GM13976 (cell line): ENCODE measurements around the gene TSHZ2.
"Not testable (repeated sequence)": the region's sequence is repeated elsewhere in the genome, so short reads cannot be mapped to it uniquely, and the experiment has no call there.

ENCODE experiments used
- DNase-seq: peaks from one replicate; pipeline ENCODE4 v3.0.0; 2012; ENCODE audit warnings: low spot score
- in situ Hi-C: fragments of 300-500 bp; cut with MboI; formaldehyde crosslinking; loops from one replicate; pipeline ENCODE4 v1.12.0; 2022; ENCODE audit warnings: low sequenced_read_pairs, mixed read lengths, inconsistent platforms; ENCODE audit not compliant: unreplicated experiment
- TF ChIP-seq, protein P1 (sequence below): IDR thresholded peaks from 2 replicates; pipeline ENCODE4 v1.5.1; 2012; ENCODE audit warnings: borderline replicate concordance, mild to moderate bottlenecking; ENCODE audit not compliant: insufficient read depth; ENCODE audit errors: extremely low read depth, missing control alignments, control extremely low read depth

Gene TSHZ2

DNA sequence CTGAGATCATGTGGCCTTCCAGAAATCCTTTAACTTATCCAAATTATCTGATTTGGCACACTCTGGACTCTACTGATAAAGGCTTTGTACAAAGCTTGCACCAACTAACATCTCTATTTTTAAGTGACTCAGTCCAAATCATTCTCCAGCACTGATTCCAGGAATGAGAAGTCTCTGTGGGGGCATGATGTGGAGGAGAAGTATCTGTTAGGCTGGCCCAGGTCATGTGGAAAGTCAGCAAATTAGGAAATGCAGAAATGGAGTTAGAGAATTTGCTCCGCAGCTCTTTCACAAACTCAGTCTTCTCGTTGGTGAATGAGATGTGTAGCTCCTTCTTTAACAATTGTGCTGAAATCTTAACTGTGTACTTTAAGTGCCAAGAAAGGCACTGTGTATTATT lies 455.8 kb downstream of the TSHZ2 start:
- no peak for DNase-seq
- in situ Hi-C loops = no loop called here
- TF ChIP-seq, protein P1, sequence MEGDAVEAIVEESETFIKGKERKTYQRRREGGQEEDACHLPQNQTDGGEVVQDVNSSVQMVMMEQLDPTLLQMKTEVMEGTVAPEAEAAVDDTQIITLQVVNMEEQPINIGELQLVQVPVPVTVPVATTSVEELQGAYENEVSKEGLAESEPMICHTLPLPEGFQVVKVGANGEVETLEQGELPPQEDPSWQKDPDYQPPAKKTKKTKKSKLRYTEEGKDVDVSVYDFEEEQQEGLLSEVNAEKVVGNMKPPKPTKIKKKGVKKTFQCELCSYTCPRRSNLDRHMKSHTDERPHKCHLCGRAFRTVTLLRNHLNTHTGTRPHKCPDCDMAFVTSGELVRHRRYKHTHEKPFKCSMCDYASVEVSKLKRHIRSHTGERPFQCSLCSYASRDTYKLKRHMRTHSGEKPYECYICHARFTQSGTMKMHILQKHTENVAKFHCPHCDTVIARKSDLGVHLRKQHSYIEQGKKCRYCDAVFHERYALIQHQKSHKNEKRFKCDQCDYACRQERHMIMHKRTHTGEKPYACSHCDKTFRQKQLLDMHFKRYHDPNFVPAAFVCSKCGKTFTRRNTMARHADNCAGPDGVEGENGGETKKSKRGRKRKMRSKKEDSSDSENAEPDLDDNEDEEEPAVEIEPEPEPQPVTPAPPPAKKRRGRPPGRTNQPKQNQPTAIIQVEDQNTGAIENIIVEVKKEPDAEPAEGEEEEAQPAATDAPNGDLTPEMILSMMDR = no peak

DNA sequence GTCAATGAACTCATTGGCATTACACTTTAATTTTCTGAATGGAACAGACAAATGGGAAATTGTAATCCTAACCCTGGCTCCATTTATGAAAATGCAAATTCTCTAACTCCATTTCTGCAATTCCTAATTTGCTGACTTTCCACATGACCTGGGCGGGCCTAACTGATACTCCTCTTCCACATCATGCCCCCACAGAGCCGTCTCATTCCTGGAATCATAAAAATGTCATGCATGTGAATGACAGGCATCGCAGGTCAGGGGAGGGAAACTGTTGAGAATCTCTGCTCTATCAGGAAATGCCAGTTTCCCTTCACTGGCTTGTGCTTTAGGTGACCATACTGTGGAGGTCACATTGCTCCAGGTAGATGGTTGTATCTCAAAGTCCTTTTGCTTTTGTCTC lies 456.4 kb downstream of the TSHZ2 start:
- in situ Hi-C loops = no loop called here
- no peak for DNase-seq
- TF ChIP-seq, protein P1 = no peak

DNA sequence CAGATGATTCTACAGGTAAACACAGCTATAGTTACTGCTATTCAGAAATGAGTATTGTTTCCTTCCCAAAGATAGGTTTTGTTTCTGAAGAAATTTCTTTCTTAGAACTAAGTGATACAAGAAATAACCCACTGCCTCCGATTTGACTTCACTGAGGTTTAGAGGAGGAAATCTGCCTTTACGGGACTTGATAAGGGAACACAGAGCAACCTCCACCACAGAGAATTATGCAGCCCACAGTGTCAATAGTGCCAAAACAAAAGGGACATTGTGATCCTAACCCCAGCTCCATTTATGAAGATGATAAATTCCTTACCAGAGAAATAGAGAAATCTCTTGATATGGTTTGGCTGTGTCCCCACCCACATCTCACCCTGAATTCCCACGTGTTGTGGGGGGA lies 456.8 kb downstream of the TSHZ2 start:
- no peak for DNase-seq
- in situ Hi-C loops = no loop called here
- TF ChIP-seq, protein P1 = no peak

DNA sequence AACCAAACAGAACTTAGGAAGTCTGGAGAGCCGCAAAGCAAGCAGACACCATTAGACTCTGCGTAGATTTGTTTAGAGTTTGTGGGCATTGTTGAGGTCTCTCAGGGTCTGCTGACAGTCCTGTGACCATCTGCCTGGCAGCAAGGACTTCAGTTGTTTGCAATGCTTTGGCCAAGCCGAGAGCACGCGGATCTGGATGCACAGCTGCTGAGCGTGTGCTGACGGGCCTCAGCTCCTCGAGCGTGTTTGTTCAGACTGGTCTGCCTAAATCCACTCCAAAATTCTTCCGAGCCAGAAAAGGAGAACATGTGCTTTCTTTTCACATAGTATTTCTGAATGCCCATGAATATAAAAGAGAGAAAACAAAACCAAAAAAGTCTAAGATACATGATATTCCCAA lies 462.5 kb downstream of the TSHZ2 start:
- TF ChIP-seq, protein P1 = no peak
- DNase-seq = no peak
- in situ Hi-C loops = no loop called here

DNA sequence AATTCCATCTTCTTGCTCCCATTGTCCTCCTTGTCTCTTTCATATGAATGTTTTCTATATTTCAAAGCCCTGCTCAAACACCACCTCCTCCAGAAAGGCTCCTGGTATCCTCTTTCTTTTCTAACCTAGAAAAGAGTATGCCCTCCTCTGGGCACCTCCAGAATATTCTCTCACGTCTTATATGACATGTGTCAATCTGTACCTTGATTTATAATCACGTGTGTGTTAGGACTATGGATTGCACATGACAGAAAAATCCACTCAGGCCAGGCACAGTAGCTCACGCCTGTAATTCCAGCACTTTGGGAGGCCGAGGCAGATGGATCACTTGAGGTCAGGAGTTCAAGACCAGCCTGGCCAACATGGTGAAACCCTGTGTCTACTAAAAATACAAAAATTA lies 464.8 kb downstream of the TSHZ2 start:
- in situ Hi-C loops, DNase-seq: not testable (repeated sequence)

DNA sequence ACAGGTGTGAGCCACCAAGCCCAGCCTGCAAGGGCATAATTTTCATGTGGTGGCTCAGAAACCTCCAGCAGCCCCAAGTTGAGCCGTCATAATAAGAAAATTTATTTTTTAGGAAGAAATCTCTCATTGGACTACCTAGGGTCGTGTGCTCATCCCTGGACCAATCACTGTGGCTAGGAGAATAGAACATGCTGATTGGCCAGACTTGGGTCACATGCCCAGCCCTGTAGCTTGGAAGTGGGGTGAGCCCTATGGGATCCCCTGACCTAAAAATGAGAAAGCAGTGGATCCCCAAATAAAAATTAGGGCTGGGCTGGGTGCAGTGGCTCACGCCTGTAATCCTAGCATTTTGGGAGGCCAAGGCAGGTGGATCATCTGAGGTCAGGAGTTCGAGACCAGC lies 466.2 kb downstream of the TSHZ2 start:
- in situ Hi-C loops = no loop called here
- no peak for DNase-seq
- TF ChIP-seq, protein P1 = no peak

DNA sequence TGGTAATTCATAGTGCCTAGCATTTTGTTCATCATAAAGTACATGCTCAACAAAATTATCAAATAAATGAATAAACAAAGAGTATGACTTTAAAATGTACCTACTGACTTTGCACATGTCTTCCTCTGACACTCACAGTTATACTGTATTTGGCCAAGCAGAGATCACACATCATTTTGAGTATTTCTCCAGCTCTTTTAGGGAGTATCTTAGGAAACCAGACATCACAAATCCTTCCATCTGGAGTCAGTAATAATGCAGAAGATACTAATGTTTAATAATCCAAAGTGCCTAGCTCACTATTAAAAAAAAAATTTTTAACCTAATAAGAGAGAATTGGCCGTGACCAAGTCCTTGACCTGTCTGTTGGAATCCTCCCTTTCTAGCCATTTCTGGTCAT lies 466.9 kb downstream of the TSHZ2 start:
- no peak for DNase-seq
- TF ChIP-seq, protein P1 = no peak
- in situ Hi-C loops = no loop called here
